ENCODE data around the gene PHF21A. TPM values are rescaled to one million over a fixed set of nuclear protein-coding genes. Genes with fewer than 3 reads are reported as not detected.

PHF21A gene
- total and polyA plus RNA-seq, 2 donors (not counting 3 experiments of a cell fraction or from before 2014, with no cell fraction given) = 14.1 to 30.5 TPM

- no peaks in the 10 kb centered on the region for H3K9me1 ChIP-seq (replicated peaks; ENCODE audit: control insufficient read depth, extremely low read depth, insufficient read depth, low read length)
- H4K20me1 ChIP-seq (replicated peaks; ENCODE audit: control insufficient read depth, extremely low read depth, insufficient read depth, low read length) = no peaks in the 10 kb centered on the region
- TF ChIP-seq POLR2A (IDR thresholded peaks at IDR 0.05; ENCODE audit: low read depth, low read length) = no peak
- no peak for TF ChIP-seq POLR2AphosphoS5 (IDR thresholded peaks at IDR 0.05; ENCODE audit: insufficient read depth, low read depth, low read length)
- no peak for TF ChIP-seq MAX (IDR thresholded peaks at IDR 0.05; ENCODE audit: insufficient read depth, insufficient read length)
- TF ChIP-seq GATA2 (IDR thresholded peaks at IDR 0.05; ENCODE audit: insufficient read depth, insufficient read length, low read depth, low read length) = no peak
- no peak for TF ChIP-seq FOS (IDR thresholded peaks at IDR 0.05; ENCODE audit: borderline replicate concordance, insufficient read depth, low read length)
- TF ChIP-seq, protein P1, sequence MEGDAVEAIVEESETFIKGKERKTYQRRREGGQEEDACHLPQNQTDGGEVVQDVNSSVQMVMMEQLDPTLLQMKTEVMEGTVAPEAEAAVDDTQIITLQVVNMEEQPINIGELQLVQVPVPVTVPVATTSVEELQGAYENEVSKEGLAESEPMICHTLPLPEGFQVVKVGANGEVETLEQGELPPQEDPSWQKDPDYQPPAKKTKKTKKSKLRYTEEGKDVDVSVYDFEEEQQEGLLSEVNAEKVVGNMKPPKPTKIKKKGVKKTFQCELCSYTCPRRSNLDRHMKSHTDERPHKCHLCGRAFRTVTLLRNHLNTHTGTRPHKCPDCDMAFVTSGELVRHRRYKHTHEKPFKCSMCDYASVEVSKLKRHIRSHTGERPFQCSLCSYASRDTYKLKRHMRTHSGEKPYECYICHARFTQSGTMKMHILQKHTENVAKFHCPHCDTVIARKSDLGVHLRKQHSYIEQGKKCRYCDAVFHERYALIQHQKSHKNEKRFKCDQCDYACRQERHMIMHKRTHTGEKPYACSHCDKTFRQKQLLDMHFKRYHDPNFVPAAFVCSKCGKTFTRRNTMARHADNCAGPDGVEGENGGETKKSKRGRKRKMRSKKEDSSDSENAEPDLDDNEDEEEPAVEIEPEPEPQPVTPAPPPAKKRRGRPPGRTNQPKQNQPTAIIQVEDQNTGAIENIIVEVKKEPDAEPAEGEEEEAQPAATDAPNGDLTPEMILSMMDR (IDR thresholded peaks at IDR 0.05; ENCODE audit: extremely low read depth in 1 of 2, insufficient read depth in 1 of 2, low read depth in 1 of 2, low read length in 2 of 2) = no peak
- TF ChIP-seq EZH2 (IDR thresholded peaks at IDR 0.05; ENCODE audit: borderline replicate concordance, low read depth, low read length, severe bottlenecking) = no peak
- TF ChIP-seq JUN (IDR thresholded peaks at IDR 0.05; ENCODE audit: borderline replicate concordance, insufficient read depth, insufficient read length, low read depth) = no peak
- TF ChIP-seq MYC (IDR thresholded peaks at IDR 0.05; ENCODE audit: low read depth, low read length) = no peak
- no peaks in the 10 kb centered on the region for H3K9me3 ChIP-seq (replicated peaks; ENCODE audit: control insufficient read depth, insufficient read depth, low read length)
- FAIRE-seq (no peak), DNase-seq (ENCODE audit: low read depth, low spot score) (no peak)
- H3K4me2 ChIP-seq (ENCODE audit: insufficient read depth, low read length) = no peak overlapping the region
- ChIA-PET POLR2A (no interaction called here), CTCF (interaction anchor here (1.5 to 5.7 kb wide), 4 partner anchors 10 to 29 kb away, joined by 6 to 23 read pairs (median 16); no protein-coding TSS in a partner anchor)
- BruUV-seq (replicated peaks) = no TSS peak
- no peaks in the 10 kb centered on the region for H3K4me1 ChIP-seq (ENCODE audit: control insufficient read depth, extremely low read depth, insufficient read depth, low read length)
- no peak overlapping the region for H3K27ac ChIP-seq (ENCODE audit: insufficient read depth, low read depth, low read length)
- no peaks in the 10 kb centered on the region for H3K79me2 ChIP-seq (ENCODE audit: control insufficient read depth, insufficient read depth, low read length)
- no peak overlapping the region for H3K4me3 ChIP-seq (replicated peaks in 1 of 3; ENCODE audit: insufficient read depth in 1 of 3, low read depth in 1 of 3, low read length in 3 of 3)
- intact Hi-C loops (cut with micrococcal nuclease) (no loop called here), dilution Hi-C loops (cut with MboI; ENCODE audit: extremely low pct_ligation_motif_present, low sequenced_read_pairs) (no loop called here)
- no peak overlapping the region for H3K9ac ChIP-seq (replicated peaks; ENCODE audit: extremely low read depth, insufficient read depth, low read length)
- H2AFZ ChIP-seq (ENCODE audit: low read depth, low read length) = no peak overlapping the region
- H3K27me3 ChIP-seq (ENCODE audit: control insufficient read depth in 2 of 2, insufficient read depth in 2 of 2, low read length in 2 of 2) = no peaks in the 10 kb centered on the region
- no peaks in the 10 kb centered on the region for H3K36me3 ChIP-seq (ENCODE audit: control insufficient read depth in 2 of 2, extremely low read depth in 1 of 2, insufficient read depth in 2 of 2, low read length in 2 of 2)
Measured at GRCh38 chr11:45993531-45994001, 127.7 kb downstream of the PHF21A start.

Data from endothelial cell of umbilical vein (primary cell).